HepG2 (cell line): Measurements from ENCODE around the gene PPCDC. TPM values are rescaled to one million over a fixed set of nuclear protein-coding genes. Genes with fewer than 3 reads are reported as not detected.
A peak's percentile ranks its signal among the peaks of the same experiment; 100 is the strongest.

Experiments
- DNMT1 ChIP-seq: sonication (generic); formaldehyde crosslinking; IDR thresholded peaks from 2 replicates; pipeline ENCODE4 v1.5.1; 2020; ENCODE audit warnings: mild to moderate bottlenecking, missing genetic modification reagents
- FOXK2 ChIP-seq: fragments of 450-650 bp; IDR thresholded peaks from 2 replicates; pipeline ENCODE4 v1.6.1; 2016
- HOXD1 ChIP-seq: sonication (generic); formaldehyde crosslinking; IDR thresholded peaks from 2 replicates; pipeline ENCODE4 v1.5.0; 2020; ENCODE audit warnings: missing genetic modification reagents
- MATR3 ChIP-seq: sonication (generic); formaldehyde crosslinking; IDR thresholded peaks from 2 replicates; pipeline ENCODE4 v1.4.0; 2020; ENCODE audit warnings: missing genetic modification reagents
- NFYB ChIP-seq: sonication (generic); formaldehyde crosslinking; IDR thresholded peaks from 2 replicates; pipeline ENCODE4 v1.4.0; 2020; ENCODE audit warnings: missing genetic modification reagents
- ZBTB1 ChIP-seq: sonication (generic); formaldehyde crosslinking; IDR thresholded peaks from 2 replicates; pipeline ENCODE4 v1.4.0; 2020; ENCODE audit warnings: missing genetic modification reagents, borderline replicate concordance
- ZBTB20 ChIP-seq: sonication (generic); formaldehyde crosslinking; IDR thresholded peaks from 2 replicates; pipeline ENCODE4 v1.8.1; 2023; ENCODE audit warnings: missing genetic modification reagents, low read depth, mild to moderate bottlenecking, borderline replicate concordance
- ZNF251 ChIP-seq: sonication (generic); formaldehyde crosslinking; IDR thresholded peaks from 2 replicates; pipeline ENCODE4 v1.9.0; 2021; ENCODE audit warnings: mild to moderate bottlenecking, missing genetic modification reagents
- ZNF550 ChIP-seq: sonication (generic); formaldehyde crosslinking; IDR thresholded peaks from 2 replicates; pipeline ENCODE4 v1.4.0; 2020; ENCODE audit warnings: mild to moderate bottlenecking, missing genetic modification reagents, borderline replicate concordance
- polyA plus RNA-seq, 8 experiments: library from polyadenylated mRNA; depleted of rRNA in 3 of 8; stranded (reverse) in 7 of 8; unstranded in 1 of 8; fragments of >200 nt; fragmentation: Illumina TruSeq in 4 of 8; extraction: Trizol in 4 of 8; gene quantifications; 2 replicates each; pipeline versions ENCODE4 v1.2.1 to v1.2.3, GENCODE V29; 2011 to 2016; ENCODE audit warnings: low read depth in 4 of 8, missing spikeins in 1 of 8, mixed read lengths in 1 of 8; ENCODE audit not compliant: insufficient read depth in 1 of 8
- total RNA-seq, 5 experiments: library from RNA; depleted of rRNA; stranded (reverse); fragments of >200 nt; fragmentation: Illumina TruSeq; extraction: Trizol; gene quantifications; 2 replicates each; pipeline ENCODE4 v1.2.3, GENCODE V29; 2016; ENCODE audit warnings: low read depth in 1 of 5
- TF ChIP-seq, protein P1 (sequence below), 2 experiments: sonication (generic) in 1 of 2; formaldehyde crosslinking in 1 of 2; IDR thresholded peaks; 2 replicates each; pipeline versions ENCODE4 v1.4.0 to v1.6.1; 2016 to 2020; ENCODE audit warnings: borderline replicate concordance in 1 of 2, low read depth in 1 of 2, mild to moderate bottlenecking in 1 of 2, missing genetic modification reagents in 1 of 2
- TF ChIP-seq, protein P2 (sequence below): sonication (generic); formaldehyde crosslinking; conservative IDR thresholded peaks from 2 replicates; pipeline ENCODE4 v1.4.0; 2020; ENCODE audit warnings: missing genetic modification reagents
- TF ChIP-seq, protein P3 (sequence below): sonication (generic); formaldehyde crosslinking; IDR thresholded peaks from 2 replicates; pipeline ENCODE4 v1.5.1; 2020; ENCODE audit warnings: missing genetic modification reagents, mild to moderate bottlenecking, borderline replicate concordance
- TF ChIP-seq, protein P4 (sequence below): sonication (generic); formaldehyde crosslinking; IDR thresholded peaks from 2 replicates; pipeline ENCODE4 v1.4.0; 2020; ENCODE audit warnings: missing genetic modification reagents
- TF ChIP-seq, protein P5 (sequence below): sonication (generic); formaldehyde crosslinking; IDR thresholded peaks from 2 replicates; pipeline ENCODE4 v1.4.0; 2020; ENCODE audit warnings: mild to moderate bottlenecking, missing genetic modification reagents
- TF ChIP-seq, protein P6 (sequence below): sonication (generic); formaldehyde crosslinking; IDR thresholded peaks from 2 replicates; pipeline ENCODE4 v1.5.1; 2020; ENCODE audit warnings: mild to moderate bottlenecking, missing genetic modification reagents, borderline replicate concordance
- TF ChIP-seq, protein P7 (sequence below): sonication (generic); formaldehyde crosslinking; IDR thresholded peaks from 2 replicates; pipeline ENCODE4 v1.5.0; 2020; ENCODE audit warnings: missing genetic modification reagents

Gene PPCDC
- total and polyA plus RNA-seq, 2 of the 13 experiments (the other 11 are each of a cell fraction or from before 2014, with no cell fraction given), result 12.3 to 12.8 TPM

DNA sequence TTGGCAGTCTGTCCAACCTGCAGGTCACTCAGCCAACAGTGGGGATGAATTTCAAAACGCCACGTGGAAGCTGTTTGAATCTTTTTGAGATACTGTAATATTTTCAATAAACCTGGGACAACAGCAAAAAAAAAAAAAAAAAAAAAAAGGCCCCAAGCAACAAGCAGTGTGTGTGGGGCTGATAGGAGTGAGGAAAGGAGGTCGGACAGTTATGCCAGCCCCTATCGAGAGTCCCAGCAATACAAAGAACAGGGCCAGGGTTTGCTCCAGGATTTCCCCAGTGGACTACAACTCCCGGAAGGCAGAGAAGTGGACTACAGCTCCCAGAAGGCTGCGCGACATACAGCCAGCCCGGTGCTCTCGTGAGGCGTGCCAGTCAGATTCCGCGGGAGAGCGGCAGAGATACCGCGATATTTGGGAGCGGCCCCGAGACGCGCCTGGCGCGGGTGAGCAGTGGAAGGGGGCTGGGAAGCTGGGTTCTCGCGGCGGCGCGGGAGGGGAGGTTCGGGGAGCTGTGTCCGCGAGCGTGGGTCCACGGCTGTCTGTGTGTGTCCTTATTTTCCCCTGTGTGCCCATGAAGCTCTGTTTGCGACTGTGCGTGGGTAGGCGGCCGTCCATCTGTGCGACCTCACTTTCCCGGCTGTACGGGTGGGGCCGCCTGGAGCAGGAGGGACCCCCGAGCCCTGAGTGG is at the start of gene PPCDC (continued):
- TF ChIP-seq, protein P1, sequence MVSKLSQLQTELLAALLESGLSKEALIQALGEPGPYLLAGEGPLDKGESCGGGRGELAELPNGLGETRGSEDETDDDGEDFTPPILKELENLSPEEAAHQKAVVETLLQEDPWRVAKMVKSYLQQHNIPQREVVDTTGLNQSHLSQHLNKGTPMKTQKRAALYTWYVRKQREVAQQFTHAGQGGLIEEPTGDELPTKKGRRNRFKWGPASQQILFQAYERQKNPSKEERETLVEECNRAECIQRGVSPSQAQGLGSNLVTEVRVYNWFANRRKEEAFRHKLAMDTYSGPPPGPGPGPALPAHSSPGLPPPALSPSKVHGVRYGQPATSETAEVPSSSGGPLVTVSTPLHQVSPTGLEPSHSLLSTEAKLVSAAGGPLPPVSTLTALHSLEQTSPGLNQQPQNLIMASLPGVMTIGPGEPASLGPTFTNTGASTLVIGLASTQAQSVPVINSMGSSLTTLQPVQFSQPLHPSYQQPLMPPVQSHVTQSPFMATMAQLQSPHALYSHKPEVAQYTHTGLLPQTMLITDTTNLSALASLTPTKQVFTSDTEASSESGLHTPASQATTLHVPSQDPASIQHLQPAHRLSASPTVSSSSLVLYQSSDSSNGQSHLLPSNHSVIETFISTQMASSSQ (IDR thresholded peaks at IDR 0.05; ENCODE audit: low read depth), result no peak
- TF ChIP-seq, protein P1 (CRISPR knock-in tag; IDR thresholded peaks at IDR 0.05; ENCODE audit: borderline replicate concordance), result peak; percentile 41; the same call in 1 of the 2 replicates
- TF ChIP-seq ZBTB20 (CRISPR knock-in tag), result peak; percentile 83
- TF ChIP-seq, protein P2, sequence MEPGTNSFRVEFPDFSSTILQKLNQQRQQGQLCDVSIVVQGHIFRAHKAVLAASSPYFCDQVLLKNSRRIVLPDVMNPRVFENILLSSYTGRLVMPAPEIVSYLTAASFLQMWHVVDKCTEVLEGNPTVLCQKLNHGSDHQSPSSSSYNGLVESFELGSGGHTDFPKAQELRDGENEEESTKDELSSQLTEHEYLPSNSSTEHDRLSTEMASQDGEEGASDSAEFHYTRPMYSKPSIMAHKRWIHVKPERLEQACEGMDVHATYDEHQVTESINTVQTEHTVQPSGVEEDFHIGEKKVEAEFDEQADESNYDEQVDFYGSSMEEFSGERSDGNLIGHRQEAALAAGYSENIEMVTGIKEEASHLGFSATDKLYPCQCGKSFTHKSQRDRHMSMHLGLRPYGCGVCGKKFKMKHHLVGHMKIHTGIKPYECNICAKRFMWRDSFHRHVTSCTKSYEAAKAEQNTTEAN (CRISPR knock-in tag), result no peak
- peak; percentile 85 for TF ChIP-seq NFYB (CRISPR knock-in tag)
- TF ChIP-seq, protein P3, sequence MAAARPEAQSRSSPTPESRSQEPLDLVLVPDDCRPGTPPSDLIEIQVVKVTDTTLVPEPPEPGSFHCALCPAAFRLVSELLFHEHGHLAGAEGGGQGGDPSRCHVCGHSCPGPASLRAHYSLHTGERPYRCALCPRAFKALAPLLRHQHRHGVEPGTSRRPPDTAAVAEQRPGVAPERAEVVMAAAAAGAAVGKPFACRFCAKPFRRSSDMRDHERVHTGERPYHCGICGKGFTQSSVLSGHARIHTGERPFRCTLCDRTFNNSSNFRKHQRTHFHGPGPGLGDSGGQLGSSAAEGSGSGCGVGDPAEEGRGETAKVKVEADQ, result no peak
- TF ChIP-seq DNMT1 (CRISPR knock-in tag), result no peak
- TF ChIP-seq, protein P4, sequence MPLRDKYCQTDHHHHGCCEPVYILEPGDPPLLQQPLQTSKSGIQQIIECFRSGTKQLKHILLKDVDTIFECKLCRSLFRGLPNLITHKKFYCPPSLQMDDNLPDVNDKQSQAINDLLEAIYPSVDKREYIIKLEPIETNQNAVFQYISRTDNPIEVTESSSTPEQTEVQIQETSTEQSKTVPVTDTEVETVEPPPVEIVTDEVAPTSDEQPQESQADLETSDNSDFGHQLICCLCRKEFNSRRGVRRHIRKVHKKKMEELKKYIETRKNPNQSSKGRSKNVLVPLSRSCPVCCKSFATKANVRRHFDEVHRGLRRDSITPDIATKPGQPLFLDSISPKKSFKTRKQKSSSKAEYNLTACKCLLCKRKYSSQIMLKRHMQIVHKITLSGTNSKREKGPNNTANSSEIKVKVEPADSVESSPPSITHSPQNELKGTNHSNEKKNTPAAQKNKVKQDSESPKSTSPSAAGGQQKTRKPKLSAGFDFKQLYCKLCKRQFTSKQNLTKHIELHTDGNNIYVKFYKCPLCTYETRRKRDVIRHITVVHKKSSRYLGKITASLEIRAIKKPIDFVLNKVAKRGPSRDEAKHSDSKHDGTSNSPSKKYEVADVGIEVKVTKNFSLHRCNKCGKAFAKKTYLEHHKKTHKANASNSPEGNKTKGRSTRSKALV (CRISPR knock-in tag), result no peak
- TF ChIP-seq FOXK2, result no peak
- no peak for TF ChIP-seq ZNF251 (CRISPR knock-in tag)
- no peak for TF ChIP-seq ZBTB1 (CRISPR knock-in tag)
- TF ChIP-seq MATR3 (CRISPR knock-in tag), result no peak
- TF ChIP-seq ZNF550 (CRISPR knock-in tag), result no peak
- TF ChIP-seq, protein P5, sequence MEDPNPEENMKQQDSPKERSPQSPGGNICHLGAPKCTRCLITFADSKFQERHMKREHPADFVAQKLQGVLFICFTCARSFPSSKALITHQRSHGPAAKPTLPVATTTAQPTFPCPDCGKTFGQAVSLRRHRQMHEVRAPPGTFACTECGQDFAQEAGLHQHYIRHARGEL (CRISPR knock-in tag), result no peak
- no peak for TF ChIP-seq HOXD1 (CRISPR knock-in tag)
- TF ChIP-seq, protein P6, sequence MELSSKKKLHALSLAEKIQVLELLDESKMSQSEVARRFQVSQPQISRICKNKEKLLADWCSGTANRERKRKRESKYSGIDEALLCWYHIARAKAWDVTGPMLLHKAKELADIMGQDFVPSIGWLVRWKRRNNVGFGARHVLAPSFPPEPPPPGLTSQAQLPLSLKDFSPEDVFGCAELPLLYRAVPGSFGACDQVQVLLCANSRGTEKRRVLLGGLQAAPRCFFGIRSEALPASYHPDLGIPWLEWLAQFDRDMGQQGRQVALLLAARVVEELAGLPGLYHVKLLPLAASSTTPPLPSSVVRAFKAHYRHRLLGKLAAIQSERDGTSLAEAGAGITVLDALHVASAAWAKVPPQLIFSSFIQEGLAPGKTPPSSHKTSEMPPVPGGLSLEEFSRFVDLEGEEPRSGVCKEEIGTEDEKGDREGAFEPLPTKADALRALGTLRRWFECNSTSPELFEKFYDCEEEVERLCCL (CRISPR knock-in tag), result no peak
- TF ChIP-seq, protein P7, sequence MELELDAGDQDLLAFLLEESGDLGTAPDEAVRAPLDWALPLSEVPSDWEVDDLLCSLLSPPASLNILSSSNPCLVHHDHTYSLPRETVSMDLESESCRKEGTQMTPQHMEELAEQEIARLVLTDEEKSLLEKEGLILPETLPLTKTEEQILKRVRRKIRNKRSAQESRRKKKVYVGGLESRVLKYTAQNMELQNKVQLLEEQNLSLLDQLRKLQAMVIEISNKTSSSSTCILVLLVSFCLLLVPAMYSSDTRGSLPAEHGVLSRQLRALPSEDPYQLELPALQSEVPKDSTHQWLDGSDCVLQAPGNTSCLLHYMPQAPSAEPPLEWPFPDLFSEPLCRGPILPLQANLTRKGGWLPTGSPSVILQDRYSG, result no peak
